HepG2 (cell line): ENCODE data around the gene GPS1. TPM values are rescaled to one million over a fixed set of nuclear protein-coding genes. Genes with fewer than 3 reads are reported as not detected.

Source experiments
- BCL6 ChIP-seq: IDR thresholded peaks from 2 replicates; pipeline ENCODE4 v1.6.1; 2016; ENCODE audit warnings: missing genetic modification reagents, missing compliant biosample characterization
- FOXC1 ChIP-seq: sonication (generic); formaldehyde crosslinking; IDR thresholded peaks from 2 replicates; pipeline ENCODE4 v1.8.0; 2022; ENCODE audit warnings: mild to moderate bottlenecking, missing genetic modification reagents, borderline replicate concordance
- GLI4 ChIP-seq: sonication (generic); formaldehyde crosslinking; IDR thresholded peaks from 2 replicates; pipeline ENCODE4 v1.5.1; 2020; ENCODE audit warnings: missing genetic modification reagents, mild to moderate bottlenecking, moderate library complexity, borderline replicate concordance
- HNF4G ChIP-seq, 2 experiments: sonication (generic) in 1 of 2; formaldehyde crosslinking in 1 of 2; IDR thresholded peaks; 2 replicates each; pipeline versions ENCODE4 v1.4.0 to v1.6.1; 2011 to 2020; ENCODE audit warnings: borderline replicate concordance in 2 of 2, low read depth in 2 of 2, mild to moderate bottlenecking in 2 of 2, low read length in 1 of 2, missing genetic modification reagents in 1 of 2, moderate library complexity in 1 of 2
- JDP2 ChIP-seq: sonication (generic); formaldehyde crosslinking; IDR thresholded peaks from 2 replicates; pipeline ENCODE4 v1.8.1; 2022; ENCODE audit warnings: missing genetic modification reagents, borderline replicate concordance
- KAT7 ChIP-seq: IDR thresholded peaks from 2 replicates; pipeline ENCODE4 v1.6.1; 2018; ENCODE audit warnings: borderline replicate concordance, missing compliant biosample characterization
- KAT8 ChIP-seq: IDR thresholded peaks from 2 replicates; pipeline ENCODE4 v1.6.1; 2016; ENCODE audit warnings: missing genetic modification reagents, missing compliant biosample characterization
- MAFF ChIP-seq: IDR thresholded peaks from 2 replicates; pipeline ENCODE4 v1.6.1; 2011; ENCODE audit warnings: low read depth, low read length, improper control_type of control experiment
- MXI1 ChIP-seq: IDR thresholded peaks from 3 replicates; pipeline ENCODE4 v1.6.1; 2012; ENCODE audit warnings: low read depth, low read length, inconsistent platforms, borderline replicate concordance
- SATB2 ChIP-seq: sonication (generic); formaldehyde crosslinking; IDR thresholded peaks from 2 replicates; pipeline ENCODE4 v1.5.0; 2020; ENCODE audit warnings: missing genetic modification reagents
- THAP11 ChIP-seq: IDR thresholded peaks from 2 replicates; pipeline ENCODE4 v1.6.1; 2016; ENCODE audit warnings: missing biosample characterization, missing genetic modification reagents
- ZNF20 ChIP-seq: sonication (generic); formaldehyde crosslinking; IDR thresholded peaks from 2 replicates; pipeline ENCODE4 v1.4.0; 2020; ENCODE audit warnings: mild to moderate bottlenecking, moderate library complexity, missing genetic modification reagents
- ZNF292 ChIP-seq: sonication (generic); formaldehyde crosslinking; IDR thresholded peaks from 2 replicates; pipeline ENCODE4 v1.8.1; 2022; ENCODE audit warnings: mild to moderate bottlenecking, low read depth, missing genetic modification reagents, borderline replicate concordance
- ZNF83 ChIP-seq: sonication (generic); formaldehyde crosslinking; IDR thresholded peaks from 2 replicates; pipeline ENCODE4 v1.4.0; 2020; ENCODE audit warnings: missing genetic modification reagents, mild to moderate bottlenecking, borderline replicate concordance
- polyA plus RNA-seq, 8 experiments: library from polyadenylated mRNA; depleted of rRNA in 3 of 8; stranded (reverse) in 7 of 8; unstranded in 1 of 8; fragments of >200 nt; fragmentation: Illumina TruSeq in 4 of 8; extraction: Trizol in 4 of 8; gene quantifications; 2 replicates each; pipeline versions ENCODE4 v1.2.1 to v1.2.3, GENCODE V29; 2011 to 2016; ENCODE audit warnings: low read depth in 4 of 8, missing spikeins in 1 of 8, mixed read lengths in 1 of 8; ENCODE audit not compliant: insufficient read depth in 1 of 8
- total RNA-seq, 5 experiments: library from RNA; depleted of rRNA; stranded (reverse); fragments of >200 nt; fragmentation: Illumina TruSeq; extraction: Trizol; gene quantifications; 2 replicates each; pipeline ENCODE4 v1.2.3, GENCODE V29; 2016; ENCODE audit warnings: low read depth in 1 of 5
- TF ChIP-seq, protein P1 (sequence below): sonication (generic); formaldehyde crosslinking; IDR thresholded peaks from 2 replicates; pipeline ENCODE4 v1.4.0; 2020; ENCODE audit warnings: missing genetic modification reagents; ENCODE audit errors: not compliant biosample characterization
- TF ChIP-seq, protein P2 (sequence below): sonication (generic); formaldehyde crosslinking; IDR thresholded peaks from 2 replicates; pipeline ENCODE4 v1.4.0; 2020; ENCODE audit warnings: mild to moderate bottlenecking, low read depth, missing genetic modification reagents
- TF ChIP-seq, protein P3 (sequence below): IDR thresholded peaks from 2 replicates; pipeline ENCODE4 v1.6.1; 2016; ENCODE audit warnings: missing genetic modification reagents, missing compliant biosample characterization
- TF ChIP-seq, protein P4 (sequence below): sonication (generic); formaldehyde crosslinking; IDR thresholded peaks from 2 replicates; pipeline ENCODE4 v1.8.0; 2022; ENCODE audit warnings: low read depth, missing genetic modification reagents
- TF ChIP-seq, protein P5 (sequence below): sonication (generic); formaldehyde crosslinking; IDR thresholded peaks from 2 replicates; pipeline ENCODE4 v1.4.0; 2020; ENCODE audit warnings: missing genetic modification reagents, low read depth, mild to moderate bottlenecking, borderline replicate concordance
- TF ChIP-seq, protein P6 (sequence below): sonication (generic); formaldehyde crosslinking; IDR thresholded peaks from 2 replicates; pipeline ENCODE4 v1.4.0; 2020; ENCODE audit warnings: missing genetic modification reagents, borderline replicate concordance
- TF ChIP-seq, protein P7 (sequence below): sonication (generic); formaldehyde crosslinking; conservative IDR thresholded peaks from 2 replicates; pipeline ENCODE4 v1.4.0; 2020; ENCODE audit warnings: missing genetic modification reagents

Gene GPS1
- total and polyA plus RNA-seq, 2 of the 13 experiments (the other 11 are each of a cell fraction or from before 2014, with no cell fraction given) = 124 to 128 TPM

DNA sequence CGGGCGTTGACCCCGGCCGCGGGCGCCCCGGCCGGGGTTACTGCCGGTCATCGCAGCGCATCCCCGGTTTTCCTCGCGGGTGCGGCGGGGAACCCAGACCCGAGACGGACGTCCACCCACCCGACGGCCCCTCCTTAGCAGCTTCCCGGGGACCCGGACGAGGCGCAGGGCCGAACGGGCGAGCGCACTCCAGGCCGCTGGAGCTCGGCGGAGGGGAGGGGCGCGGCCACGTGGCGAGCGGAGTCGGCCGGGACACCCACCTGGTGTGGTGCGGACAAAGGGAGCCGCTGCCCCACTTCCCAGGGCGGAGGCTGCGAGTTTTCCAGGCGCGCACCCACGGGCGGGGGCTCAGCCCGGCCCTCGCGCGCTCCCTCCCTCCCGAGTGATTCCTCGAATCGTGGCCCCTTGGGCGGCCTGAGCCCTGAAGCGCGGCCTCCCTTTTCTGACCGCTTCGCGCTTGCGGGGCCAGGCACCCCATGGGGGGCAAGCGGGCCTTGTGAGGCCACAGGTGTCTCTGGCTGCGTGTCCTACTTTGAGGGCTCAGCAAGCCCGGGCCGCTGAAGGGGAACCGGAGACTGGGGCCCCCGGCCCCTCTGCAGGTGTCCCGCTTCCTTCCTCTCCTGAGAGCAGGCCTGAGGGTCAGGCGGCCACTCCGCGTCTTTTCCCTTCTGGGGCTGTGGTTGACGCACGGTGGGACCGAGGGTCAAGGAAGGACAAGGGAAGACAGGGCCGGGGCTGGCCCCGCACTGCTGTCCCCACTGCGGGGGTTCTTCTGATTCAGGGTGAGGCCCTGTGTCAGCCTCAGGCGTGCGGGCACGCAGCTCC is 47.5 kb downstream of the GPS1 start (continued):
- TF ChIP-seq ZNF292 (CRISPR knock-in tag) (no peak), JDP2 (no peak), ZNF20 (CRISPR knock-in tag) (no peak), FOXC1 (0 out of 2 replicates have a peak, but pooled peaks have one; percentile 33), KAT7 (CRISPR knock-in tag) (peak; percentile 84; the same call in 1 of the 2 replicates), SATB2 (0 out of 2 replicates have a peak, but pooled peaks have one; percentile 3), MXI1 (no peak; the same call in 2 of the 3 replicates), GLI4 (CRISPR knock-in tag) (no peak; the same call in 1 of the 2 replicates), BCL6 (CRISPR knock-in tag) (no peak), THAP11 (CRISPR knock-in tag) (no peak), ZNF83 (CRISPR knock-in tag) (no peak; the same call in 1 of the 2 replicates), HNF4G (IDR thresholded peaks at IDR 0.05; ENCODE audit: borderline replicate concordance, low read depth, low read length) (no peak), HNF4G (CRISPR knock-in tag; IDR thresholded peaks at IDR 0.05; ENCODE audit: borderline replicate concordance, low read depth) (no peak), MAFF (no peak), KAT8 (CRISPR knock-in tag) (peak; percentile 17)
- TF ChIP-seq, protein P1, sequence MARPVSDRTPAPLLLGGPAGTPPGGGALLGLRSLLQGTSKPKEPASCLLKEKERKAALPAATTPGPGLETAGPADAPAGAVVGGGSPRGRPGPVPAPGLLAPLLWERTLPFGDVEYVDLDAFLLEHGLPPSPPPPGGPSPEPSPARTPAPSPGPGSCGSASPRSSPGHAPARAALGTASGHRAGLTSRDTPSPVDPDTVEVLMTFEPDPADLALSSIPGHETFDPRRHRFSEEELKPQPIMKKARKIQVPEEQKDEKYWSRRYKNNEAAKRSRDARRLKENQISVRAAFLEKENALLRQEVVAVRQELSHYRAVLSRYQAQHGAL = no peak
- TF ChIP-seq, protein P2, sequence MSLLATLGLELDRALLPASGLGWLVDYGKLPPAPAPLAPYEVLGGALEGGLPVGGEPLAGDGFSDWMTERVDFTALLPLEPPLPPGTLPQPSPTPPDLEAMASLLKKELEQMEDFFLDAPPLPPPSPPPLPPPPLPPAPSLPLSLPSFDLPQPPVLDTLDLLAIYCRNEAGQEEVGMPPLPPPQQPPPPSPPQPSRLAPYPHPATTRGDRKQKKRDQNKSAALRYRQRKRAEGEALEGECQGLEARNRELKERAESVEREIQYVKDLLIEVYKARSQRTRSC (CRISPR knock-in tag) = 0 out of 2 replicates have a peak, but pooled peaks have one; percentile 16
- TF ChIP-seq, protein P3, sequence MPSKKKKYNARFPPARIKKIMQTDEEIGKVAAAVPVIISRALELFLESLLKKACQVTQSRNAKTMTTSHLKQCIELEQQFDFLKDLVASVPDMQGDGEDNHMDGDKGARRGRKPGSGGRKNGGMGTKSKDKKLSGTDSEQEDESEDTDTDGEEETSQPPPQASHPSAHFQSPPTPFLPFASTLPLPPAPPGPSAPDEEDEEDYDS (CRISPR knock-in tag) = no peak
- TF ChIP-seq, protein P4, sequence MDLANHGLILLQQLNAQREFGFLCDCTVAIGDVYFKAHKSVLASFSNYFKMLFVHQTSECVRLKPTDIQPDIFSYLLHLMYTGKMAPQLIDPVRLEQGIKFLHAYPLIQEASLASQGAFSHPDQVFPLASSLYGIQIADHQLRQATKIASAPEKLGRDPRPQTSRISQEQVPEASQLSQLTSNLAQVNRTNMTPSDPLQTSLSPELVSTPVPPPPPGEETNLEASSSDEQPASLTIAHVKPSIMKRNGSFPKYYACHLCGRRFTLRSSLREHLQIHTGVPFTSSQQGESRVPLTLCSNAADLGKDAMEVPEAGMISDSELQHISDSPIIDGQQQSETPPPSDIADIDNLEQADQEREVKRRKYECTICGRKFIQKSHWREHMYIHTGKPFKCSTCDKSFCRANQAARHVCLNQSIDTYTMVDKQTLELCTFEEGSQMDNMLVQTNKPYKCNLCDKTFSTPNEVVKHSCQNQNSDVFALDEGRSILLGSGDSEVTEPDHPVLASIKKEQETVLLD = no peak
- TF ChIP-seq, protein P5, sequence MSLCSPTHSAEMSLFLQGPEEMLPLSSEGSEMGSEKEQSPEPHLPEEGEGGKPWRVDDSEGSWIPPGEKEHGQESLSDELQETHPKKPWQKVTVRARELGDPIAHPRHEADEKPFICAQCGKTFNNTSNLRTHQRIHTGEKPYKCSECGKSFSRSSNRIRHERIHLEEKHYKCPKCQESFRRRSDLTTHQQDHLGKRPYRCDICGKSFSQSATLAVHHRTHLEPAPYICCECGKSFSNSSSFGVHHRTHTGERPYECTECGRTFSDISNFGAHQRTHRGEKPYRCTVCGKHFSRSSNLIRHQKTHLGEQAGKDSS (CRISPR knock-in tag) = 0 out of 2 replicates have a peak, but pooled peaks have one; percentile 14
- TF ChIP-seq, protein P6, sequence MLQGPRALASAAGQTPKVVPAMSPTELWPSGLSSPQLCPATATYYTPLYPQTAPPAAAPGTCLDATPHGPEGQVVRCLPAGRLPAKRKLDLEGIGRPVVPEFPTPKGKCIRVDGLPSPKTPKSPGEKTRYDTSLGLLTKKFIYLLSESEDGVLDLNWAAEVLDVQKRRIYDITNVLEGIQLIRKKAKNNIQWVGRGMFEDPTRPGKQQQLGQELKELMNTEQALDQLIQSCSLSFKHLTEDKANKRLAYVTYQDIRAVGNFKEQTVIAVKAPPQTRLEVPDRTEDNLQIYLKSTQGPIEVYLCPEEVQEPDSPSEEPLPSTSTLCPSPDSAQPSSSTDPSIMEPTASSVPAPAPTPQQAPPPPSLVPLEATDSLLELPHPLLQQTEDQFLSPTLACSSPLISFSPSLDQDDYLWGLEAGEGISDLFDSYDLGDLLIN (CRISPR knock-in tag) = no peak
- TF ChIP-seq, protein P7, sequence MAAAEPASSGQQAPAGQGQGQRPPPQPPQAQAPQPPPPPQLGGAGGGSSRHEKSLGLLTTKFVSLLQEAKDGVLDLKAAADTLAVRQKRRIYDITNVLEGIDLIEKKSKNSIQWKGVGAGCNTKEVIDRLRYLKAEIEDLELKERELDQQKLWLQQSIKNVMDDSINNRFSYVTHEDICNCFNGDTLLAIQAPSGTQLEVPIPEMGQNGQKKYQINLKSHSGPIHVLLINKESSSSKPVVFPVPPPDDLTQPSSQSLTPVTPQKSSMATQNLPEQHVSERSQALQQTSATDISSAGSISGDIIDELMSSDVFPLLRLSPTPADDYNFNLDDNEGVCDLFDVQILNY (CRISPR knock-in tag) = no peak
